NCI-H1436 (cell line): ENCODE data around the gene FAM200C.

Experiments used
- DNase-seq: peaks from one replicate; lab custom pipeline; 2025; lab: John Stamatoyannopoulos, UW

Gene FAM200C

GRCh38 chr5:160419458-160420330 lies 19.8 kb upstream of the FAM200C start:
- no peak for DNase-seq

GRCh38 chr5:160418561-160419457 lies 19.0 kb upstream of the FAM200C start, which contains the start of gene SLU7:
Gene SLU7, minus strand, starts transcription at chr5:160419081. Its CDS starts 3,787 bp downstream, at chr5:160415294.
- DNase-seq, result peak; percentile 92

- DNase-seq, result peak; percentile 1
Observed at GRCh38 chr5:160398806-160399205, 1.0 kb downstream of the FAM200C start.

- no peak for DNase-seq
Observed at GRCh38 chr5:160397492-160397891, 2.4 kb downstream of the FAM200C start.

GRCh38 chr5:160395111-160395510 lies 4.7 kb downstream of the FAM200C start:
- DNase-seq, result no peak

- peak; percentile 30 for DNase-seq
Observed at GRCh38 chr5:160390787-160391696, 8.8 kb downstream of the FAM200C start.

- DNase-seq, result no peak
Observed at GRCh38 chr5:160387445-160387844, 12.4 kb downstream of the FAM200C start.

- DNase-seq, result no peak
Observed at GRCh38 chr5:160385496-160385895, 14.4 kb downstream of the FAM200C start.

- DNase-seq, result no peak
Observed at GRCh38 chr5:160384681-160385080, 15.2 kb downstream of the FAM200C start.

- peak; percentile 70 for DNase-seq
Observed at GRCh38 chr5:160382346-160382745, 17.5 kb downstream of the FAM200C start.

- no peak for DNase-seq
Observed at GRCh38 chr5:160380041-160380440, 19.8 kb downstream of the FAM200C start.

- DNase-seq, result no peak
Observed at GRCh38 chr5:160379511-160379910, 20.3 kb downstream of the FAM200C start.

GRCh38 chr5:160378330-160378729 lies 21.5 kb downstream of the FAM200C start:
- DNase-seq, result no peak

- no peak for DNase-seq
Observed at GRCh38 chr5:160377651-160378050, 22.2 kb downstream of the FAM200C start.

- no peak for DNase-seq
Observed at GRCh38 chr5:160376416-160376815, 23.4 kb downstream of the FAM200C start.

- DNase-seq, result no peak
Observed at GRCh38 chr5:160375701-160376100, 24.2 kb downstream of the FAM200C start.

GRCh38 chr5:160375166-160375565 lies 24.7 kb downstream of the FAM200C start:
- no peak for DNase-seq

GRCh38 chr5:160371294-160371693 lies 28.6 kb downstream of the FAM200C start:
- DNase-seq, result no peak

- DNase-seq, result no peak
Observed at GRCh38 chr5:160370713-160371034, 29.2 kb downstream of the FAM200C start.

- no peak for DNase-seq
Observed at GRCh38 chr5:160369990-160370712, 29.7 kb downstream of the FAM200C start, which contains the start of gene C1QTNF2. Gene C1QTNF2, minus strand, starts transcription at chr5:160370626. Its CDS starts 15,615 bp downstream, at chr5:160355011.

GRCh38 chr5:160367885-160368284 lies 32.0 kb downstream of the FAM200C start:
- no peak for DNase-seq
